ENCODE results near the gene PAPOLG.
"Not testable (repeated sequence)": the region's sequence is repeated elsewhere in the genome, so short reads cannot be mapped to it uniquely, and the experiment has no call there.

The PAPOLG gene

GRCh38 chr2:60778352-60778751 is 22.3 kb downstream of the PAPOLG start:
- no peak for FAIRE-seq

DNA sequence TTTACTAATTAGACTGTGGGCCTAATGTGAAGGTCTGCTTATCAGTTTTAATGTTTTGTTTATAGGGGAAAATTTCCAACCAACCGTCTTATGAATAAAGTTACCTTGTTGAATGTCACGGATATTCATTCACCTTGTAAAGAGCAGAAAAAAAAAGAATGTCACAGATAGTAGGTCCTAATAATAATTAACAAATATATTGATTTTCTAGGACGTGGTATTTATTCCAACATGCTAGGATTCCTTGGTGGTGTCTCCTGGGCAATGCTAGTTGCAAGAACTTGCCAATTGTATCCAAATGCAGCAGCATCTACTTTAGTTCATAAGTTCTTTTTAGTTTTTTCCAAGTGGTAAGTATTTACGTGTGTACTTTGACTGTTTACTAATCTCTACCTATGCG is 23.4 kb downstream of the PAPOLG start:
- FAIRE-seq: no peak

DNA sequence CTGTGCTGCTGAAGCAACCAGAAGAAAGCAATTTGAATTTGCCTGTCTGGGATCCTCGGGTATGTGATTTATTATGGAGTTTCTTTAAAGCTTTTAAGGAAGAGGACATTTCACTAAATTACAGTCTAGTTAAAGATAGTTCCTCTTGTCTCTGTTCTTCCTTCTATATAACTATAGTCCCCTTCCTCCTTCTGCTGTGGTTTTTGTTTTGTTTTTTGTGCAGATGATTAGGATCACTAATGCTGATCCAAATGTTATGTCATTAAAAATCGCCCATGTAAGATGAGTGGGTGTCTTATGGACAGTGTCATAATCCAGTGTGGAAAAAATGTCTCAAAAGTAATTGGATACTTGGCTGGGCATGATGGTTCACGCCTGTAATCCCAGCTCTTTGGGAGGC is 24.7 kb downstream of the PAPOLG start:
- no peak for FAIRE-seq

DNA sequence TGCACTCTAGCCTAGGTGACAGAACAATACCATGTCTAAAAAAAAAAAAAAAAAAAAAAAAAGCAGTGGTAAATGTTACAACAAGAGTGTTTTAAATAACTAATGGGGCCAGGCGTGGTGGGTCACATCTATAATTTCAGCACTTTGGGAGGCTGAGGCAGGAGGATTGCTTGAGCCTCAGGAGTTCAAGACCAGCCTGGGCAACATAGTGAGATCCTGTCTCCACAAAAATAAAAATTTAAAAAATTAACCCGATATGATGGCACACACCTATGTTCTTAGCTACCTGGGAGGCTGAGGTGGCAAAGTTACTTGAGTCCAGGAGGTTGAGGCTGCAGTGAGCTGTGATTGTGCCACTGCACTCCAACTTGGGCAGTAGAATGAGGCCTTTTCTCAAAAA is 37.1 kb downstream of the PAPOLG start:
- FAIRE-seq: no peak

DNA sequence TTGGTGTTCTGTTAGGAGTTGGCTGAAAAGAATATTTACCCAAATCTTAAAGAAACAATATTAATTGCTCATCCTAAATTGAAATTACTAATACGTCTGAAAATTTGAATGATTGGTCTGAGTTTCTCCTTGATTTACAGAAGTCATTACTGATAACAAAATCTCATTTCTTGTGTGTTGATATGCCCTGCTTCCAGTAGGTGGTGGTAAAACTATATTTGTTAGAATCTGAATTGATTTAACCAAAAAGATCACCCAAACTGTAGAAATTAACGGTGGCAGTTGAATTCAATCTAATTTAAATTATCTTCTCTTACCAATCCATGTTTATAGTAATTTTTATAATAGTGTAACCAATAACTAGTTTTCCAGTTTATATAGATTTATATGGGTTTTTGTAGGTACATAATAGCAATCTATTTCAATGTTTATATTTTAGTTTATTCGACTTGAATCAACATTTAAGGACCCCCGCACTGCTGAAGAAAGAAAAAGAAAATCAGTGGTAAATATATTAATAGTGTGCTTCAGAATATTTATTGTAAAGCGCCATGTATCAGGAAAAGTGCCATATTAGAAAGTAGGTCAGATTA is 38.3 kb downstream of the PAPOLG start:
- peak; percentile 94 for FAIRE-seq

GRCh38 chr2:60796573-60797509 is 40.8 kb downstream of the PAPOLG start:
- no peak for FAIRE-seq

DNA sequence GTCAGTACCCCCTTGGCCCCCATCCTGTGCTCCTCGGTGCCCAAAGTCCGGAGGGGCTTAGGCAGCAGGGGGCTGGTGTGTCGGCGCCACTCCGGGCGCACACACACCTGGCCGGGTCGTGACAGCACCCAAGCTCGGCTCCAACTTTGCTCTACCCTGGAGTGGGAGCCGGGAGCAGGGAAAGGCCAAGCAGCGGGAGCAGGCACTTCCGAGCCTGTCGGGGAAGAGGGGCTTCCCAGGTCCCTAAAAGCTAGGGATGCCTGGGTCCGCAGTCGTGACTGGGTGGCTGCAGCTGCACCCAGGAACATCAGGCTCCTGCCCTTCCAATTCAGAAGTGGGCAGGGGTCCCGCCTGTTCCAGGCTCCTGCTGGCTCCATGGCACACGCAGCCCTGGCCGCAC is 48.4 kb downstream of the PAPOLG start:
- FAIRE-seq: no peak

DNA sequence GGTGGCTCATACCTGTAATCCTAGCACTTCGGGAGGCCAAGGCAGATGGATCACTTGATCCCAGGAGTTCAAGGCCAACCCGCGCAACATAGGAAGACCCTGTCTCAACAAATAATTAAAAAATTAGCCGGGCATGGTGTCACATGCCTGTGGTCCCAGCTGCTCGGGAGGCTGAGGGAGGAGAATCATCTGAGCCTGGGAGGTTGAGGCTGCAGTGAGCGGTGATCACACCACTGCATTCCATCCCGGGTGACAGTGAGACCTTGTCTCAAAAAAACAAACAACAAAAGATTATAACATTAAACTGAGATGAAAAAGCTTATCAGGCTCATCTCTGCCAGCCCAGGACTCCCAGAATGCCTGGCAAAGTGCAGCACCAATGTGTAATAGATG is 50.5 kb downstream of the PAPOLG start:
- no peak for FAIRE-seq

DNA sequence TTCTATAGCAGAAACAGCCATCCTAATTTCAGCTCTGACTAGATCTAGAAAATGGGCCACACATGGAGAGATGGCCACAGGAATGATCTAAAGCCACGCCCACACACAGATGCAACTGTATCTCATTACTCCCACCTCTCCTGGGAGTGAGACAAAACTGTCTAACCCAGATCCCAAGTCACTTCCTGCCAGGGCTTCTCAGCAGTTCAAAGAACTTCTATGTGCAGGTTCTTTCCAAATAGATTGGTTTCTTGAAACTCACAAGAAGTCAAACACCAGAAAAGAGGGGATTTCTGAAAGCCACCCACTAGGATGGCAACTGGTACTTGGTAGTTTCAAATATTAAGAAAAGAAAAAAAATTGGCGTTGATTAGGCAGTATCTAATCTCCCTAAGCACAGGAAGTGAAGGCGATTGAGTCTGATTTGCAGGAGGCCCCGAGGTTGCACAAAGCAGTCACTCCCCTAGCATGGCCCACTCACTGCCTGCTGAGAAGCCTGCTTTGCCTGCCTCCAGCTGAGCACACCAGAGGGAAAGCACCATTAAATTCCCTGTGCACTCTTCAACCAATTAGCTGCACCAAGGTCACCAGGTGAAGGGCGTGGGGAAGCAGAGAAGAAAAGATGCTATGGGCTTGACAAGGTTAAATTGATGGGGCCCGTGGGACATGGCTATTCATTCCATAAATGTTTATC is 51.1 kb downstream of the PAPOLG start:
- no peak for FAIRE-seq

DNA sequence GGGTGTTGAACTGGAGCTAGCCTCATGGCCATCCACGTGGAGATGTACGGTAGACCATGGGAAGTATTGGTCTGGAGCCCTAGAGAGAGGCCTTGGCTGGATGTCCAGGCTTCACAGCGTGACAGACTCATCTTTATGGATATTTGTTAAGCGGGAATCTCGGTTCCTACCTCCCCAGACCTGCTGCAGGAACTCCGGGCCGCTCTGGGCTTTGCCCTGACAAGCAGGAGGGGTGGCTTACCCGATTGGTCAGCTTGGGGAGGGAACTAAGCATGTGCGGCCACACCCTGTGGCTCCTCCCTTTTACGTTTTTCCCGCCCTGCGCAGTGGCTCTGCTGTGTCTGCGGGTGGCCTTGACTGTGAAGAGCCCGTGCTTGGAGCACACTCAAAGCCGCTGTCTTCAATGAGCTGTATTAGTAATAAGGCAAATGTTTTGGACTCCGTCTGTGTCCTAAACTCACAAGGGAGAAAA is 52.3 kb downstream of the PAPOLG start:
- FAIRE-seq: no peak

DNA sequence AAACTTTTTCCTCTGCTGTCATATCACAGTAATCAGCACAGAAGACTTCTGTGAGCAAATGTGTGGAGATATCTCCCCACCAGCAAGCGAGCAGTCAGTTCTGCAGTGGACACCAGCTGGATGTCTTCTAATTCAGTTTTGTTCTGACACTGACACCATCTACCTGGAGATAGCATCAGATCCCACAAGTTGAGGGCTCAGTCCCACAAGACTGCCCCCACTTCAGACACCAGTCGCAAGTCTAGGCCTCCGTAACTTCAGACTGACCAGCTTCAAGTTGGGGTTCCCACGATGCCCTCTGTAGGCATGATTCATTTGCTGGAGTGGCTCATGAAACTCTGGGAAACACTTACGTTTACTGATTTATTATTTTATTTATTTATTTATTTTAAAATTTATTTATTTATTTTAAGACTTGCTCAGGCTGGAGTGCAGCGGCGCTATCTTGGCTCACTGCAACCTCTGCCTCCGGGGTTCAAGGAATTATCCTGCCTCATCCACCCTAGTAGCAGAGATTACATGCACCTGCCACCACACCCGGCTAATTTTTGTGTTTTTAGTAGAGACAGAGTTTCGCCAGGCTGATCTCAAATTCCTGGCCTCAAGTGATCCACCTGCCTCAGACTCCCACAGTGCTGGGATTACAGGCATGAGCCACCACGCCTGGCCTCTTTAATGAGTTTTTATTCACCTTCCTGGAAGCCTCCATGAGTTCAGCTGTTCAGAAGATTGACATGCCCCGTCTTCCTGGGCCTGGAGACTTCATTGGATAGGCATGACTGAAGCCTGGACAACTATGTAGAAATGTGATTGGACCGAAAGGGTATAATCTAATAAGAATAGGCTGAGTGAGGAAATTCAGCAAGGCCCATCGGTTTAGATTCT is 55.7 kb downstream of the PAPOLG start:
- FAIRE-seq: no peak

- not testable (repeated sequence) for FAIRE-seq
Observed at GRCh38 chr2:60817191-60817590, 61.1 kb downstream of the PAPOLG start.

DNA sequence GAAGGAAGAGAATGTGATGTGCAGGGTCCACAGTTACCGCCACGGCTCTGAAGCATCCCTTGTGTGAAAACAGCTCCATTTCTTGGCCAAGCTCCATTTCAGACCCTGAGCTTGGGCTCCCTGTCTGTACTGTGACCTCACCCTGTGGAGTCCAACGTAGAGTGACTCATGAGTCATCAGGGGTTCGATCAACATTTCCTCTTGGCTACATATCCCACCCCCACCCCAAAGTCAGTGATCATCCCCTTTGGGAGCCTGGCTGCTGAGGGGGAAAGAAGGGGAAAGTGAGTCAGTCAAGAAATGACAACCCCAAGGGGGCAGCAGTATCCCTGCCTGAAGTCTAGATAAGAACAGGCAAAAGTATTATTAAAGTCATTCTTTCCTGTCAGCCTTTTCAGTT is 62.2 kb downstream of the PAPOLG start:
- FAIRE-seq: no peak

GRCh38 chr2:60819155-60819862 is 63.2 kb downstream of the PAPOLG start:
- FAIRE-seq: no peak

GRCh38 chr2:60819936-60820335 is 63.9 kb downstream of the PAPOLG start:
- no peak for FAIRE-seq

GRCh38 chr2:60820416-60821132 is 64.5 kb downstream of the PAPOLG start:
- FAIRE-seq: no peak

DNA sequence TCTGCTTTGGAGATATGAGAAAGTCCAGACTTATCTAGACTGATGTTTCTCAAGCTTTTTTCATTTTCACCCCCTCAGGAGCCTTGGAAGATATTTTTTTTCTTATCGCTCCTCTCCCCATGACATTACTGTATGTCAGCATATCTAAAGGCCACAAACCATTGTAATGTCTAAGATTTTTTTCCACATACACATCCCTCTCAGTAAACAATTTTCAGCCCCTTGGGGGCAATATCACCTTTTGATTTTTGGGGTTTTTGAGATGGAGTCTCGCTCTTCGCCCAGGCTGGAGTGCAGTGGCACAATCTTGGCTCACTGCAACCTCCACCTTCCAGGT is 65.0 kb downstream of the PAPOLG start:
- no peak for FAIRE-seq

GRCh38 chr2:60821587-60822302 is 65.7 kb downstream of the PAPOLG start:
- no peak for FAIRE-seq

DNA sequence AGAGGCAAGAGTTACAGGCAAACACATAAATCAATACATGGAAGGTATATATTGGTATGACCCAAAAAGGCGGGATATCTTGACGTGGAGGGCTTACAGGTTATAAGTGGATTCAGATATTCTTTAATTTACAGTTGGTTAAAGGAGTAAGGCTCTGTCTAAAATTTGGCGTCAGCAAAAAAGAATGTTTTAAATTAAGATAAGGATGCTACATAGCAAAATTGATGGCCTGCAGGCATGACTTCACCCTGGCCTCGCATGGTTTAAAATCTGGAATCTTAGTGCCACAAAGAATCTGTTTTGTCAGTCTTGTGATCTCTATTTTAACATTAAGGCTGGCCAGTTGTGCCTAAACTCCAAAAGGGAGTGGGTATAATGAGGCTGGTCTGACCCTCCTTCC is 66.9 kb downstream of the PAPOLG start:
- FAIRE-seq: no peak

- FAIRE-seq: no peak
Observed at GRCh38 chr2:60823694-60824305, 67.7 kb downstream of the PAPOLG start.

All from islet of Langerhans (tissue), 1 donor.